Measurements from ENCODE around the gene KCNK13. TPM values are rescaled to one million over a fixed set of nuclear protein-coding genes. Genes with fewer than 3 reads are reported as not detected.
A peak's percentile ranks its signal among the peaks of the same experiment; 100 is the strongest.

KCNK13 gene
- total RNA-seq, 1 donor from 2014 or later: not detected

DNA sequence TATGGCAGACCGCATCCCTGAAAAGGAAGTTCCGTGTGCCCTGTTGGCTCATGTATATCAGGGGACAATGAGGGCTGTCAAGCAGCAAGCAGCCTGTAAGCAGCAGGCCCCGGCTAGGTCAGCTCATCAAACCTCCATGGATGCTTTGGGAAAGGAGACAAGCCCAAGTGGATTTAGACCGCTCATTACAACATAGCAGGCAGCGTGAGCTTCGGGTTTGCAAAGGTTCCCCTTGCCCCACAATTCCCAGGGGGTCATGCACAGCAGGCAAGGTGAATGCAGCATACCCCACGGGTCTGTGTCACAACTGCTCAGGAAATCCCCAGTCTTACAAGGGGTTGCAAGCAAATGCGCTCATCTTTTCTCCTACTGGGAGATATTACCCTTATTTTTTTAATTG is 54.6 kb downstream of the KCNK13 start:
- Histone ChIP-seq H4K20me1 (ENCODE audit: low read depth) (no peaks in the 10 kb centered on the region), H3K4me2 (no peak overlapping the region), H3K4me3 (no peak overlapping the region), H3K27ac (no peak overlapping the region), H3K9me3 (ENCODE audit: low read depth) (no peaks in the 10 kb centered on the region), H3K27me3 (no peaks in the 10 kb centered on the region), H3K79me2 (ENCODE audit: low read depth) (no peaks in the 10 kb centered on the region), H3K36me3 (no peaks in the 10 kb centered on the region), H3K4me1 (peaks cover 4% of the 10 kb centered on the region), H3F3A (ENCODE audit: low read depth) (no peaks in the 10 kb centered on the region), H3K9ac (no peak overlapping the region), H2AFZ (replicated peaks) (no peak overlapping the region)
- H3K9me3 Mint-ChIP-seq: peaks cover 3% of the 10 kb centered on the region
- peaks cover 14% of the 10 kb centered on the region for H3K4me1 Mint-ChIP-seq
- TF ChIP-seq, protein P1, sequence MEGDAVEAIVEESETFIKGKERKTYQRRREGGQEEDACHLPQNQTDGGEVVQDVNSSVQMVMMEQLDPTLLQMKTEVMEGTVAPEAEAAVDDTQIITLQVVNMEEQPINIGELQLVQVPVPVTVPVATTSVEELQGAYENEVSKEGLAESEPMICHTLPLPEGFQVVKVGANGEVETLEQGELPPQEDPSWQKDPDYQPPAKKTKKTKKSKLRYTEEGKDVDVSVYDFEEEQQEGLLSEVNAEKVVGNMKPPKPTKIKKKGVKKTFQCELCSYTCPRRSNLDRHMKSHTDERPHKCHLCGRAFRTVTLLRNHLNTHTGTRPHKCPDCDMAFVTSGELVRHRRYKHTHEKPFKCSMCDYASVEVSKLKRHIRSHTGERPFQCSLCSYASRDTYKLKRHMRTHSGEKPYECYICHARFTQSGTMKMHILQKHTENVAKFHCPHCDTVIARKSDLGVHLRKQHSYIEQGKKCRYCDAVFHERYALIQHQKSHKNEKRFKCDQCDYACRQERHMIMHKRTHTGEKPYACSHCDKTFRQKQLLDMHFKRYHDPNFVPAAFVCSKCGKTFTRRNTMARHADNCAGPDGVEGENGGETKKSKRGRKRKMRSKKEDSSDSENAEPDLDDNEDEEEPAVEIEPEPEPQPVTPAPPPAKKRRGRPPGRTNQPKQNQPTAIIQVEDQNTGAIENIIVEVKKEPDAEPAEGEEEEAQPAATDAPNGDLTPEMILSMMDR (IDR thresholded peaks at IDR 0.05): no peak
- no peak for TF ChIP-seq EZH2 (IDR thresholded peaks at IDR 0.05)
- no peak for TF ChIP-seq EZH2phosphoT487 (IDR thresholded peaks at IDR 0.05)
- H3K36me3 Mint-ChIP-seq: no peaks in the 10 kb centered on the region
- H3K27ac Mint-ChIP-seq: peak overlapping the region; percentile 43
- no peak for DNase-seq (ENCODE audit: low spot score)
- H3K4me3 Mint-ChIP-seq: no peak overlapping the region
- peaks cover 3% of the 10 kb centered on the region for H3K27me3 Mint-ChIP-seq (ENCODE audit: insufficient read depth, low read depth)

DNA sequence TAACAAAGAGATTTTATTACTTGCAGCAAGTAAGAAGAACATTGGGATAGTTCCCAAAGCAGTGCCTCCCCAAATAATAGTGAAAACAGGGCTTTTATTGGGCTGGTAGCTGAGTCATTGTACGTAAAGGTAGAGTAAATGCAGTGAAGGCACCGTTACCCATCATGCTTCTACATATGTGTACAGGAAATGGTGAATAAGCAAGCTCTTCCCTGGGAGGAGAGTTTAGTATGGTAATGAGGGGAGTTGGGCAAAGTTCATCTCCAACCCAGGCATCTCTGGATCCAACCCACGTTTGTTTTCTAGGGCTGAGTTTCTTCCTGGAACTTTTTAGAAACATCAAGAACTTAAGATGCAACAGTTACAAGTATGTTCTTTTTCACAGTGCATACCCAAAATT is 56.2 kb downstream of the KCNK13 start:
- Mint-ChIP-seq H3K36me3 (no peaks in the 10 kb centered on the region), H3K27me3 (ENCODE audit: insufficient read depth, low read depth) (no peaks in the 10 kb centered on the region), H3K27ac (no peak overlapping the region), H3K9me3 (peaks cover 3% of the 10 kb centered on the region), H3K4me3 (no peak overlapping the region), H3K4me1 (peaks cover 14% of the 10 kb centered on the region)
- Histone ChIP-seq H2AFZ (replicated peaks) (no peak overlapping the region), H3K4me2 (no peak overlapping the region), H3K27me3 (no peaks in the 10 kb centered on the region), H3K27ac (no peak overlapping the region), H3K4me1 (peaks cover 4% of the 10 kb centered on the region), H3F3A (ENCODE audit: low read depth) (no peaks in the 10 kb centered on the region), H3K9ac (no peak overlapping the region), H3K4me3 (no peak overlapping the region), H3K36me3 (no peaks in the 10 kb centered on the region), H3K9me3 (ENCODE audit: low read depth) (no peaks in the 10 kb centered on the region), H4K20me1 (ENCODE audit: low read depth) (no peaks in the 10 kb centered on the region), H3K79me2 (ENCODE audit: low read depth) (no peaks in the 10 kb centered on the region)
- no peak for DNase-seq (ENCODE audit: low spot score)
- TF ChIP-seq, protein P1 (IDR thresholded peaks at IDR 0.05): no peak
- TF ChIP-seq EZH2phosphoT487 (IDR thresholded peaks at IDR 0.05): no peak
- TF ChIP-seq EZH2 (IDR thresholded peaks at IDR 0.05): no peak

DNA sequence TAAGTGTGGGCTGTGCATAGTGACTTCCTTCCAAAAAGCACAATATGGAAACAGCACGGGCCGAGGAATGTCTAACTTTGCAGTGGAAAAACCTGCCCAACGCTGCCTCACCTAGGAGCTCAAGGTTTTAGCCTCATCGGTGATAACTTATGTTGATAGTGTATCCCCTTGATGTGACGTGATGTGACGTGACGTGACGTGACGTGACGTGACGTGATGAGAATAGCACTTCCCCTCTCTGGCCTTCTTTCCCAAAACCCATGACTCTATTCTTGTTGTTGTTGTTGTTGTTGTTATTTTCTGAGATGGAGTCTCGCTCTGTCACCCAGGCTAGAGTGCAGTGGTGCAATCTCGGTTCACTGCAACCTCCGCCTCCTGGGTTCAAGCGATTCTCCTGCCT is 64.5 kb downstream of the KCNK13 start:
- Histone ChIP-seq H3K4me2 (no peak overlapping the region), H3K9me3 (ENCODE audit: low read depth) (no peaks in the 10 kb centered on the region), H2AFZ (replicated peaks) (no peak overlapping the region), H3K79me2 (ENCODE audit: low read depth) (no peaks in the 10 kb centered on the region), H3K27me3 (no peaks in the 10 kb centered on the region), H4K20me1 (ENCODE audit: low read depth) (no peaks in the 10 kb centered on the region), H3K36me3 (no peaks in the 10 kb centered on the region), H3K4me3 (no peak overlapping the region), H3K27ac (no peak overlapping the region), H3K9ac (no peak overlapping the region), H3F3A (ENCODE audit: low read depth) (no peaks in the 10 kb centered on the region), H3K4me1 (no peaks in the 10 kb centered on the region)
- H3K4me3 Mint-ChIP-seq: no peak overlapping the region
- TF ChIP-seq EZH2phosphoT487 (IDR thresholded peaks at IDR 0.05) (no peak), EZH2 (IDR thresholded peaks at IDR 0.05) (no peak)
- TF ChIP-seq, protein P1 (IDR thresholded peaks at IDR 0.05): no peak
- peaks cover 5% of the 10 kb centered on the region for H3K27me3 Mint-ChIP-seq (ENCODE audit: insufficient read depth, low read depth)
- no peaks in the 10 kb centered on the region for H3K36me3 Mint-ChIP-seq
- no peak for DNase-seq (ENCODE audit: low spot score)
- no peaks in the 10 kb centered on the region for H3K9me3 Mint-ChIP-seq
- no peak overlapping the region for H3K27ac Mint-ChIP-seq
- peaks cover 3% of the 10 kb centered on the region for H3K4me1 Mint-ChIP-seq
